ENCODE measurements around the gene BNC2.

Gene BNC2

GRCh38 chr9:16801871-16802466 is 68.5 kb downstream of the BNC2 start:
- no peak for TF ChIP-seq CTCF (conservative IDR thresholded peaks at IDR 0.05; ENCODE audit: low read depth, low read length)
- H3K4me3 ChIP-seq (ENCODE audit: low read depth, low read length), result no peak overlapping the region
- no peak for DNase-seq (ENCODE audit: low read depth)

- H3K4me3 ChIP-seq (ENCODE audit: low read depth, low read length), result no peak overlapping the region
- no peak for DNase-seq (ENCODE audit: low read depth)
- TF ChIP-seq CTCF (conservative IDR thresholded peaks at IDR 0.05; ENCODE audit: low read depth, low read length), result no peak
Measured at GRCh38 chr9:16796304-16796825, 74.1 kb downstream of the BNC2 start.

GRCh38 chr9:16794871-16795639 is 75.4 kb downstream of the BNC2 start:
- no peak for TF ChIP-seq CTCF (conservative IDR thresholded peaks at IDR 0.05; ENCODE audit: low read depth, low read length)
- no peak overlapping the region for H3K4me3 ChIP-seq (ENCODE audit: low read depth, low read length)
- peak; percentile 61 for DNase-seq (ENCODE audit: low read depth)

- DNase-seq (ENCODE audit: low read depth), result no peak
- no peak for TF ChIP-seq CTCF (conservative IDR thresholded peaks at IDR 0.05; ENCODE audit: low read depth, low read length)
- no peak overlapping the region for H3K4me3 ChIP-seq (ENCODE audit: low read depth, low read length)
Measured at GRCh38 chr9:16794103-16794502, 76.4 kb downstream of the BNC2 start.

- TF ChIP-seq CTCF (conservative IDR thresholded peaks at IDR 0.05; ENCODE audit: low read depth, low read length), result no peak
- no peak overlapping the region for H3K4me3 ChIP-seq (ENCODE audit: low read depth, low read length)
- DNase-seq (ENCODE audit: low read depth), result no peak
Measured at GRCh38 chr9:16787724-16788123, 82.7 kb downstream of the BNC2 start.

GRCh38 chr9:16784002-16784401 is 86.5 kb downstream of the BNC2 start:
- DNase-seq (ENCODE audit: low read depth), result no peak
- H3K4me3 ChIP-seq (ENCODE audit: low read depth, low read length), result no peak overlapping the region
- TF ChIP-seq CTCF (conservative IDR thresholded peaks at IDR 0.05; ENCODE audit: low read depth, low read length), result no peak

Measured in choroid plexus epithelial cell (primary cell).